ENCODE results near the gene ATE1. TPM values are rescaled to one million over a fixed set of nuclear protein-coding genes. Genes with fewer than 3 reads are reported as not detected.

The ATE1 gene
- total and polyA plus RNA-seq, 2 of the 4 experiments (the other 2 are of a cell fraction) = 6.4 to 27.8 TPM

- dilution Hi-C loops (cut with HindIII; ENCODE audit: low sequenced_read_pairs, unreplicated experiment) = no loop called here
Measured at GRCh38 chr10:121879476-121879875, 48.4 kb downstream of the ATE1 start.

More at GRCh38 chr10:121879476-121879875, 48.4 kb downstream of the ATE1 start:
- Histone ChIP-seq H3K56ac (ENCODE audit: extremely low read depth, insufficient read depth, low read length) (no peak overlapping the region), H4K91ac (ENCODE audit: insufficient read depth, low read depth, low read length) (no peak overlapping the region), H3K14ac (replicated peaks; ENCODE audit: low read depth, low read length) (no peak overlapping the region), H4K8ac (ENCODE audit: low read depth in 2 of 2, low read length in 2 of 2) (no peak overlapping the region), H2BK120ac (ENCODE audit: low read depth, low read length) (no peak overlapping the region), H2AFZ (replicated peaks; ENCODE audit: low read length, poor library complexity) (no peak overlapping the region), H4K20me1 (ENCODE audit: insufficient read depth, low read length) (no peaks in the 10 kb centered on the region), H3K23ac (ENCODE audit: low read depth, low read length) (no peak overlapping the region), H4K5ac (ENCODE audit: low read depth, low read length) (no peak overlapping the region), H2BK20ac (ENCODE audit: low read depth, low read length) (no peak overlapping the region), H3K9me3 (ENCODE audit: control insufficient read depth, insufficient read depth, low read length) (no peaks in the 10 kb centered on the region), H2BK15ac (ENCODE audit: low read depth, low read length) (no peak overlapping the region), H2AK9ac (replicated peaks; ENCODE audit: low read depth, low read length, poor library complexity) (no peak overlapping the region), H3K4me1 (ENCODE audit: control insufficient read depth, insufficient read depth, low read length) (peaks cover 3% of the 10 kb centered on the region; the same call in 1 of the 2 replicates), H2AK5ac (ENCODE audit: low read depth, low read length) (no peak overlapping the region), H3K4me2 (ENCODE audit: low read depth, low read length) (no peak overlapping the region), H3K36me3 (ENCODE audit: control insufficient read depth, insufficient read depth, low read length) (peaks cover 5% of the 10 kb centered on the region; the same call in 1 of the 2 replicates), H3K79me1 (ENCODE audit: low read depth in 1 of 2, low read length in 2 of 2) (no peaks in the 10 kb centered on the region; a peak in 2 of 4 replicates), H3K4ac (ENCODE audit: low read depth, low read length) (no peak overlapping the region), H2BK5ac (ENCODE audit: low read depth, low read length, poor library complexity, severe bottlenecking) (no peak overlapping the region), H3K9me1 (ENCODE audit: insufficient read depth, low read length) (no peaks in the 10 kb centered on the region), H3K27ac (ENCODE audit: insufficient read depth, low read length) (no peak overlapping the region), H3K18ac (ENCODE audit: low read depth, low read length) (no peak overlapping the region), H3K9ac (ENCODE audit: low read depth, low read length) (no peak overlapping the region), H3K4me3 (ENCODE audit: insufficient read depth, low read depth, low read length) (no peak overlapping the region), H3K27me3 (ENCODE audit: control insufficient read depth, insufficient read depth, low read length) (no peaks in the 10 kb centered on the region)
- no peak for ATAC-seq (ENCODE audit: low read depth)
- in situ Hi-C loops (cut with MboI; ENCODE audit: low sequenced_read_pairs) (no loop called here), intact Hi-C loops (cut with micrococcal nuclease) (no loop called here)
- no CpG with 5 or more reads among the region's 4 CpGs for WGBS, 2 experiments (ENCODE audit: extremely low coverage in 2 of 2, insufficient read length in 1 of 2)
- DNase-seq = no peak
- TF ChIP-seq MAZ (IDR thresholded peaks at IDR 0.05; ENCODE audit: borderline replicate concordance, low read depth, low read length) (no peak), RFX5 (IDR thresholded peaks at IDR 0.05; ENCODE audit: low read depth, low read length) (no peak)
- POLR2A ChIA-PET (ENCODE audit: unreplicated experiment) = no interaction called here
- BruUV-seq (replicated peaks) = no TSS peak
- CTCF ChIA-PET = no interaction called here
